ENCODE results near the gene DUOX1.

- TF ChIP-seq CTCF (IDR thresholded peaks at IDR 0.05): no peak
- no peak for TF ChIP-seq NFIC (IDR thresholded peaks at IDR 0.05; ENCODE audit: borderline replicate concordance)
- no peak for TF ChIP-seq TAF1 (IDR thresholded peaks at IDR 0.05; ENCODE audit: borderline replicate concordance, low read depth, low read length)
- TF ChIP-seq RAD21 (IDR thresholded peaks at IDR 0.05; ENCODE audit: low read length): no peak
Measured at GRCh38 chr15:45105586-45105985, 24.2 kb upstream of the DUOX1 start.
